ENCODE data around the gene PIP4K2C.

- no peak for TF ChIP-seq CTCF (conservative IDR thresholded peaks at IDR 0.05 in 1 of 2, IDR thresholded peaks at IDR 0.05 in 1 of 2; ENCODE audit: low read depth in 1 of 2, low read length in 2 of 2)
- TF ChIP-seq EZH2 (IDR thresholded peaks at IDR 0.05; ENCODE audit: low read length, missing control alignments), result no peak
These were observed 27.6 kb upstream of the PIP4K2C start for GRCh38 chr12:57563358-57563757.
